HepG2 (cell line): Measurements from ENCODE around the gene MEI1. TPM values are rescaled to one million over a fixed set of nuclear protein-coding genes. Genes with fewer than 3 reads are reported as not detected.
A peak's percentile ranks its signal among the peaks of the same experiment; 100 is the strongest.

Experiments
- ATAC-seq: fragments of 200-7000 bp; cut with Tn5 transposase; 3 replicates; pipeline ENCODE4 v1.9.1; 2020; ENCODE audit warnings: mild to moderate bottlenecking, moderate library complexity
- BruUV-seq: library from RNA; stranded (reverse); fragments of 400-500 nt; replicated peaks from 2 replicates; lab custom pipeline; 2021; lab: Mats Ljungman, UMichigan
- CTCF ChIA-PET: fragments of 300-600 bp; formaldehyde crosslinking; extraction: SDS; loops from one replicate; lab custom pipeline; 2021; ENCODE audit warnings: low total read pairs, inconsistent platforms, low intra/inter-chr PET ratio; lab: Yijun Ruan, JAX
- POLR2A ChIA-PET: fragments of 350-600 bp; sonication (Branson Sonifier 250); formaldehyde crosslinking; loops from one replicate; lab custom pipeline; 2020; ENCODE audit warnings: antibody characterized with exemption, inconsistent platforms; lab: Yijun Ruan, JAX
- DNase-seq: peaks from one replicate; pipeline ENCODE4 v3.0.0-alpha.2; 2015; ENCODE audit warnings: low spot score
- FAIRE-seq: peaks from 3 replicates; lab custom pipeline; 2011; peaks lifted over from hg19 to GRCh38; lab: Jason Lieb, UNC
- H2AFZ ChIP-seq: one replicate; pipeline ENCODE4 v1.6.1; 2011; ENCODE audit warnings: low read length, inconsistent platforms
- H3K27ac ChIP-seq: fragments of 300-600 bp; 3 replicates; pipeline ENCODE4 v1.8.0; 2011; ENCODE audit warnings: mixed run types, mild to moderate bottlenecking, mixed read lengths, low read length, inconsistent platforms; ENCODE audit not compliant: insufficient read depth; ENCODE audit errors: extremely low read length
- H3K27me3 ChIP-seq, 2 experiments: fragments of 200-600 bp in 1 of 2; 2 replicates in 1 of 2; 3 replicates in 1 of 2; pipeline versions ENCODE4 v1.6.0 to v1.8.0; 2011; ENCODE audit warnings: low read length in 2 of 2, mild to moderate bottlenecking in 2 of 2, moderate library complexity in 2 of 2, inconsistent platforms in 1 of 2; ENCODE audit not compliant: insufficient read depth in 2 of 2, control insufficient read depth in 1 of 2
- H3K36me3 ChIP-seq, 2 experiments: fragments of 200-600 bp in 1 of 2; replicated peaks in 1 of 2; 2 replicates in 1 of 2; 3 replicates in 1 of 2; pipeline versions ENCODE4 v1.5.1 to v1.8.0; 2011; ENCODE audit warnings: low read length in 2 of 2, inconsistent platforms in 1 of 2; ENCODE audit not compliant: insufficient read depth in 2 of 2, control insufficient read depth in 1 of 2
- H3K4me1 ChIP-seq: 2 replicates; pipeline ENCODE4 v1.5.1; 2012; ENCODE audit warnings: low read length, inconsistent platforms; ENCODE audit not compliant: insufficient read depth
- H3K4me2 ChIP-seq: 2 replicates; pipeline ENCODE4 v1.6.0; 2011; ENCODE audit warnings: low read depth, low read length, inconsistent platforms
- H3K4me3 ChIP-seq, 3 experiments: fragments of 200-600 bp in 1 of 3; sonication (generic), shearing (Covaris generic) in 1 of 3; replicated peaks in 1 of 3; 2 replicates each; pipeline ENCODE4 v1.5.1; 2011 to 2016; ENCODE audit warnings: low read length in 3 of 3, inconsistent platforms in 2 of 3, low read depth in 2 of 3, mild to moderate bottlenecking in 2 of 3, control low read depth in 1 of 3, mixed read lengths in 1 of 3; ENCODE audit not compliant: insufficient read depth in 1 of 3
- H3K79me2 ChIP-seq: one replicate; pipeline ENCODE4 v1.6.1; 2011; ENCODE audit warnings: low read length, inconsistent platforms; ENCODE audit not compliant: insufficient read depth
- H3K9ac ChIP-seq: 2 replicates; pipeline ENCODE4 v1.6.0; 2011; ENCODE audit warnings: mild to moderate bottlenecking, low read depth, low read length, inconsistent platforms; ENCODE audit not compliant: insufficient read depth
- H3K9me3 ChIP-seq: 2 replicates; pipeline ENCODE4 v1.5.1; 2012; ENCODE audit warnings: mild to moderate bottlenecking, low read length
- H4K20me1 ChIP-seq: 2 replicates; pipeline ENCODE4 v1.6.0; 2011; ENCODE audit warnings: inconsistent platforms, mild to moderate bottlenecking, low read length, moderate library complexity; ENCODE audit not compliant: insufficient read depth
- CHCHD3 ChIP-seq: sonication (generic); formaldehyde crosslinking; IDR thresholded peaks from 2 replicates; pipeline ENCODE4 v1.8.0; 2022; ENCODE audit warnings: mild to moderate bottlenecking, missing genetic modification reagents, moderate library complexity
- CREB1 ChIP-seq, 2 experiments: fragments of 450-650 bp in 1 of 2; IDR thresholded peaks; 2 replicates each; pipeline ENCODE4 v1.6.1; 2016 to 2017; ENCODE audit warnings: control low read depth in 1 of 2, mild to moderate bottlenecking in 1 of 2, missing compliant biosample characterization in 1 of 2, missing genetic modification characterization in 1 of 2
- CREM ChIP-seq, 2 experiments: sonication (generic) in 1 of 2; formaldehyde crosslinking in 1 of 2; IDR thresholded peaks; 2 replicates each; pipeline versions ENCODE4 v1.4.0 to v1.6.1; 2016 to 2020; ENCODE audit warnings: antibody characterized with exemption in 1 of 2, mild to moderate bottlenecking in 1 of 2, missing genetic modification reagents in 1 of 2
- GMEB1 ChIP-seq: sonication (generic); formaldehyde crosslinking; IDR thresholded peaks from 2 replicates; pipeline ENCODE4 v1.5.1; 2020; ENCODE audit warnings: missing genetic modification reagents, mild to moderate bottlenecking, borderline replicate concordance
- MYNN ChIP-seq: sonication (generic); formaldehyde crosslinking; IDR thresholded peaks from 2 replicates; pipeline ENCODE4 v1.4.0; 2020; ENCODE audit warnings: mild to moderate bottlenecking, low read depth, missing genetic modification reagents
- TCF7 ChIP-seq: sonication (generic); IDR thresholded peaks from 2 replicates; pipeline ENCODE4 v1.6.1; 2016; ENCODE audit warnings: antibody characterized with exemption, low read depth
- TFE3 ChIP-seq: IDR thresholded peaks from 2 replicates; pipeline ENCODE4 v1.6.1; 2016
- ZNF136 ChIP-seq: sonication (generic); formaldehyde crosslinking; IDR thresholded peaks from 2 replicates; pipeline ENCODE4 v1.8.1; 2022; ENCODE audit warnings: low read depth, mild to moderate bottlenecking, moderate library complexity, missing genetic modification reagents
- ZNF205 ChIP-seq: IDR thresholded peaks from 2 replicates; pipeline ENCODE4 v1.6.1; 2018; ENCODE audit warnings: missing biosample characterization, missing genetic modification reagents
- WGBS: methylation state at CpG from one replicate; pipeline ENCODE4 v1.1.6; 2017; ENCODE audit warnings: low lambda C conversion rate; 5-methylcytosine and 5-hydroxymethylcytosine counted together
- in situ Hi-C: cut with HindIII; loops from 2 replicates; pipeline ENCODE4 v1.10.0; 2017; ENCODE audit warnings: low pct_unique_long_range_greater_than_20kb; ENCODE audit not compliant: extremely low pct_ligation_motif_present
- intact Hi-C: fragments of 100-400 bp; cut with micrococcal nuclease; formaldehyde crosslinking; loops from one replicate; pipeline ENCODE4 v1.10.0; 2022; ENCODE audit not compliant: unreplicated experiment
- polyA plus RNA-seq, 8 experiments: library from polyadenylated mRNA; depleted of rRNA in 3 of 8; stranded (reverse) in 7 of 8; unstranded in 1 of 8; fragments of >200 nt; fragmentation: Illumina TruSeq in 4 of 8; extraction: Trizol in 4 of 8; gene quantifications; 2 replicates each; pipeline versions ENCODE4 v1.2.1 to v1.2.3, GENCODE V29; 2011 to 2016; ENCODE audit warnings: low read depth in 4 of 8, missing spikeins in 1 of 8, mixed read lengths in 1 of 8; ENCODE audit not compliant: insufficient read depth in 1 of 8
- total RNA-seq, 5 experiments: library from RNA; depleted of rRNA; stranded (reverse); fragments of >200 nt; fragmentation: Illumina TruSeq; extraction: Trizol; gene quantifications; 2 replicates each; pipeline ENCODE4 v1.2.3, GENCODE V29; 2016; ENCODE audit warnings: low read depth in 1 of 5

Gene MEI1
- total and polyA plus RNA-seq, 2 of the 13 experiments (the other 11 are each of a cell fraction or from before 2014, with no cell fraction given) = 0.75 to 1.9 TPM

DNA sequence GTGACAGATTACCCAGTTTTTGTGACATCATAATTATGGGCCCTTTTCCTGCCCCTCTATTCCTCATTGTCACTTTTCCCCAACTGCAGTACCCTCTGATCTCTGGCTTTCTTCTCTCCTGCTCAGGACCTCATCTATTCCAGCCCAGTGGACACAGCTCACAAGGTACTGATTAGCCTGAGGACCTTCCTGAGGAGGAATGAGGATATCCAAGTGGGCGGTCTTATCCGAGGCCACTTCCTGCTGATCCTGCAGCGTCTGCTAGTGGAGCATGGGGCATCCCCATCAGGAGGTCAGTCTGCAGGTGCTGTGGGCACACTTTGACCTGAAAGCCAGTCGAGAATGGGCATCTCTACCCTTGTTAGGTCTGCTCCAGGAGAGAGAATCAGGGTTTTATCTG is 76.7 kb downstream of the MEI1 start:
- TF ChIP-seq ZNF205 (no peak), ZNF136 (no peak), TCF7 (no peak), CREB1 (IDR thresholded peaks at IDR 0.05) (peak; percentile 32), CREB1 (CRISPR knock-in tag; IDR thresholded peaks at IDR 0.05) (no peak)
- Histone ChIP-seq H3K4me3 (no peak overlapping the region), H3K36me3 (no peaks in the 10 kb centered on the region), H3K27ac (no peak overlapping the region), H3K4me1 (0 out of 2 replicates have a peak, but pooled peaks cover 5% of the 10 kb centered on the region), H3K79me2 (no peaks in the 10 kb centered on the region), H3K27me3 (no peaks in the 10 kb centered on the region; a peak in 3 of 5 replicates), H2AFZ (no peak overlapping the region), H4K20me1 (no peaks in the 10 kb centered on the region), H3K9me3 (no peaks in the 10 kb centered on the region), H3K9ac (no peak overlapping the region), H3K4me2 (no peak overlapping the region)
- in situ Hi-C loops (no loop called here), intact Hi-C loops (no loop called here)
- FAIRE-seq (no peak), ATAC-seq (no peak), DNase-seq (no peak)
- BruUV-seq = no TSS peak
- ChIA-PET POLR2A (no interaction called here), CTCF (no interaction called here)
- 45% methylated on average over 4 of the region's 4 CpGs for WGBS

- no TSS peak for BruUV-seq
- H3K9ac ChIP-seq = no peak overlapping the region
- no peak overlapping the region for H3K27ac ChIP-seq
- H3K4me1 ChIP-seq = 0 out of 2 replicates have a peak, but pooled peaks cover 7% of the 10 kb centered on the region
- H3K36me3 ChIP-seq = no peaks in the 10 kb centered on the region
- in situ Hi-C loops (no loop called here), intact Hi-C loops (no loop called here)
- no peak for TF ChIP-seq CREM (IDR thresholded peaks at IDR 0.05)
- TF ChIP-seq CREM (CRISPR knock-in tag; IDR thresholded peaks at IDR 0.05) = no peak
- TF ChIP-seq CHCHD3 (CRISPR knock-in tag) = no peak
- TF ChIP-seq MYNN (CRISPR knock-in tag) = no peak
- no peak for TF ChIP-seq TFE3 (CRISPR knock-in tag)
- no peak for TF ChIP-seq GMEB1 (CRISPR knock-in tag)
- no peaks in the 10 kb centered on the region for H3K79me2 ChIP-seq
- ChIA-PET POLR2A (no interaction called here), CTCF (no interaction called here)
- H3K27me3 ChIP-seq = no peaks in the 10 kb centered on the region; a peak in 3 of 5 replicates
- ATAC-seq = no peak
- no peak overlapping the region for H3K4me3 ChIP-seq
- DNase-seq = no peak
- H3K9me3 ChIP-seq = no peaks in the 10 kb centered on the region
- no peak overlapping the region for H2AFZ ChIP-seq
- WGBS = 51% methylated on average over 3 of the region's 3 CpGs
- no peak for FAIRE-seq
- H4K20me1 ChIP-seq = no peaks in the 10 kb centered on the region
- H3K4me2 ChIP-seq = no peak overlapping the region
Observed at GRCh38 chr22:41776381-41776780, 77.1 kb downstream of the MEI1 start.
